CD1c-positive myeloid dendritic cell (primary cell): ENCODE data around the gene SORL1.
"Not testable (repeated sequence)": the region's sequence is repeated elsewhere in the genome, so short reads cannot be mapped to it uniquely, and the experiment has no call there.

ENCODE experiments used
- DNase-seq: peaks from one replicate; pipeline ENCODE4 v3.0.0-alpha.2; 2016; ENCODE audit errors: extremely low spot score

SORL1 gene

DNA sequence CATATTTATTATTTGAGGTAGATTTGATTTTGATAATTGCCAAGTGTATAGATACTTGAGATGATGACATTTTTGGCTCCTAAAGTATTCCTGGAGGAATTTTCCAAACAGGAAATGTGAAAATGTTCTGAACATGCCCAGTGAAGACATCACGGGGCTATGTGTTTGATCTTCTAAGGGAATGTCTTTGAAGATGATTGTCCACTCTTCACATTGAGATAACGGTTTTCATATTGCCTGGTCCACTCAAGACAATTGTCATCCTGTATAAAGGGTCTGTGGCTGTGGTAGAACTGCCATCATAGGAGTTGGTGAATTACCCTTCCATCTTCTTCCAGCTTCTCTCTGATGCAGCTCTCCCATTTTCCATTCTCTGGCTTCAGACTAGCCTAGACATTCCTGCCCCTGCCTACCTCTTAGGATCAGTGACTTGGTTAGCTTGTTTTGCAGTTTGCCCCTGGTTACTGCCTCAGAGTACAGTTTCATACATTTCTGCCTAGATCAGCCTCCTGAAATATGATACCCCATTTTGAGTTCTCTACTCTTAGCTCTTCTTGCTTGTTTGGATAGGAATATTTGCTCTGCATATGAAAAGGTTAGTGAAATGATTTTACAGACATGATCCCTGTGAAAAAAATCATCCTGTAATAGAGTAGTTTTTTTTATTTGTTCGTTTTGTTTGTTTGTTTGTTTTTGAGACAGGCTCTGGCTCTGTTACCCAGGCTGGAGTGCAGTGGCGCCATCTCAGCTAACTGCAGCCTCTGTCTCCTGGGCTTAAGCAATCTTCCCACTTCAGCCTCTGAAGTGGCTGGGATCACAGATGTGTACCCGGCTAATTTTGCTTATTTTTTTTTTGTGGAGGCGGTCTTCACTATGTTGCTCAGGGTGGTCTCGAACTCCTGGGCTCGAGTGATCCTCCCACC is 112.0 kb downstream of the SORL1 start:
- no peak for DNase-seq

GRCh38 chr11:121564948-121565684 is 113.0 kb downstream of the SORL1 start:
- no peak for DNase-seq

DNA sequence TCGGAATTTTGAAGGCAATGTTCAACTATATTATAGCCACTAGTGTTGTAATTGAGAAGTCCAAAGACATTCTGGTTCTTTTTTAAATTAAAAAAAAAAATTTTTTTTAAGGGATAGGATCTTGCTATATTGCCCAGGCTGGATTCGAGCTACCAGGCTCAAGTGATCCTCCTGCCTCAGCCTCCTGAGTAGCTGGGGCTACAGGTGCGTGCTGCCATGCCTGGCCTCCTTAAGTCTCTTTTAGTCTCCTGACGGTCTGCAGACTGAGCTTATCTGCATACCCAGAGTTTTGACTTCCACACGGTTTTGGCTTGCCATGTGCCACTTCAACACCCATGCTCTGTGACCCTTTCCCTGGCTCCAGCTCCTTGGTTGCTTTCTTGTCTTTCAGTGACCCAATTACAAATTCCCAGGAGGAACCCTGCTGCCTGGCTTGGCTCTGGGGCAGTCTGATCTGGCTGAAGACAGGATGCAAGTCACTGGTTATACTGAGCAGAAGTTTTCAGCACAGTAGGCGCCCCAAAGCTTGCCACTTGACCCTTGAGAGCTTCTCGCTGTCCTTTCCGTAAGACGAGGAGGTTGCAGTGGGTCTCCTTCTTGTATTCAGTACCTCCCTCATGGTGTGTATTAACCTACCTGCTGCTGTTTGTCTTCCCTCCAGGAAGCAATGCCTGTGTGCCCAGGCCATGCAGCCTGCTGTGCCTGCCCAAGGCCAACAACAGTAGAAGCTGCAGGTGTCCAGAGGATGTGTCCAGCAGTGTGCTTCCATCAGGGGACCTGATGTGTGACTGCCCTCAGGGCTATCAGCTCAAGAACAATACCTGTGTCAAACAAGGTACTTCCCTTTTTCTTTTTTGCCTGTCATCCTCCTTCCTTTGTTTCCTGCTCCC is 114.4 kb downstream of the SORL1 start:
- DNase-seq, result no peak

- DNase-seq, result no peak
Observed at GRCh38 chr11:121567995-121568394, 115.9 kb downstream of the SORL1 start.

DNA sequence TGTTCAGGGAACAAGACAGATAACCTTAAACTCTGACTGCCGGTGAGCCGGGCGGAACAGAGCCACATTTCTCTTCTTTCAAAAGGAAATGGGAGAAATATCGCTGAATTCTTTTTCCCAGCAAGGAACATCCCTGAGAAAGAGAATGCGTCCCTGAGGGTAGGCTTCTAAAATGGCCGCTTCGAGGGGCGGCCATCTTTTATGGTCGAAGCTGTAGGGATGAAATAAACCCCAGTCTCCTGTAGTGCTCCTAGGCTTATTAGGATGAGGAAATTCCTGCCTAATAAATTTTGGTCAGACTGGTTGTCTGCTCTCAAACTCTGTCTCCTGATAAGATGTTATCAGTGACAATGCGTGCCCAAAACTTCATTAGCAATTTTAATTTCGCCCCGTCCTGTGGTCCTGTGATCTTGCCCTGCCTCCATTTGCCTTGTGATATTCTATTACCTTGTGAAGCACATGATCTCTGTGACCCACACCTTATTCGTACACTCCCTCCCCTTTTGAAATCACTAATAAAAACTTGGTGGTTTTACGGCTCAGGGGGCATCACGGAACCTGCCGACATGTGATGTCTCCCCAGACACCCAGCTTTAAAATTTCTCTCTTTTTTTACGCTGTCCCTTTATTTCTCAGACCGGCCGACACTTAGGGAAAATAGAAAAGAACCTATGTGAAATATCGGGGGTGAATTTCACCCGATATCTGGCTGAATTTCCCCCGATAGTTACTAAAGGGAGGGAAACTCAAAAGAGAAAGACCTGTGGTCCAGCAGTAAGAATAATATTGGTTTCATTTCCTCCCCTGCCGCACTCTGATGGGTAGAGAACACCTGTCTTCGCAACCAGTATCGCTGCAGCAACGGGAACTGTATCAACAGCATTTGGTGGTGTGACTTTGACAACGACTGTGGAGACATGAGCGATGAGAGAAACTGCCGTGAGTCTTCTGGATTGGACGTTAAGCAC is 117.5 kb downstream of the SORL1 start:
- DNase-seq, result not testable (repeated sequence)

GRCh38 chr11:121570453-121570852 is 118.3 kb downstream of the SORL1 start:
- DNase-seq, result no peak

DNA sequence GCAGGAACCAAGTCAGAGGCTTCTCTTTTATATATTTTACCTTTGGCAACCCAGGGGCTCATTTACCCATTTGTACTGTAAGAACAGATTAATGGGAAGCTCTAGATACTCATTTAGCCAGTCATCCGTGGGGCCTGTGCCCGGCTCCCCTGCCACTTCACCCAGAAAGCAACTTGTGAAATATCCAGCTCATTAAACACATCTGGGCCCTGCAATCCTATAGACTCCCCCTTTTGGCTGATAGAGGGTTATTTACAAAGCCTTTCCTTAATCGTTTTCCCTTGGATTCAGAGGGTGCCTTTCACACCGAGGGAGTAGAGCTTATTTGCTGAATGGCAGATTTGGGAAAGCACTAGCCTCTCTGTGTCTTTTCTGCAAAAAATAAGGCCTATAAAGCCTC is 119.4 kb downstream of the SORL1 start:
- DNase-seq, result no peak

DNA sequence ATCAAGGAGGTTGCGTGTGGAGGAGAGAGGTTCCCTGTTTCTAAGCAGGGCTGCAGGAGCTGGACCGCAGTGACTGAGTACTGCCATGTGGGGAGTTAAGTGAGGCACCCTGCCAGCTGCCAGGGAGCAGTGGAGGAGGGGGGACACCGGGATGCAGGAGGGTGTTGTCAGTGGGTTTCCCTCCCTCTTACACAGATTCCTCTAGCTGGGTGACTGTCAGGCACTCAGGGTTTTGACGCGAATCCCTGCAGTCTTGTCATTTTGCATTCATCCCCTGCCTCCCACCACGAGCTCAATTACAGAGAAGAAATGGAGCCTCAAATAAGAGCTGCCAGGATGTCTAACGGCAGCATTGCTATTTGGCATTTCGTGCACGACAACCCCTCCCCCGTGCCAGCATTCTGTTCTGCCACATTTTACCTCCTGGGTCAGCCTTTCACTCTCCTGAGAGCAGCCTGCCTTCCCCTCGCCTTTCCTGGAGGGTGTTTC is 120.5 kb downstream of the SORL1 start:
- DNase-seq, result peak; percentile 33

DNA sequence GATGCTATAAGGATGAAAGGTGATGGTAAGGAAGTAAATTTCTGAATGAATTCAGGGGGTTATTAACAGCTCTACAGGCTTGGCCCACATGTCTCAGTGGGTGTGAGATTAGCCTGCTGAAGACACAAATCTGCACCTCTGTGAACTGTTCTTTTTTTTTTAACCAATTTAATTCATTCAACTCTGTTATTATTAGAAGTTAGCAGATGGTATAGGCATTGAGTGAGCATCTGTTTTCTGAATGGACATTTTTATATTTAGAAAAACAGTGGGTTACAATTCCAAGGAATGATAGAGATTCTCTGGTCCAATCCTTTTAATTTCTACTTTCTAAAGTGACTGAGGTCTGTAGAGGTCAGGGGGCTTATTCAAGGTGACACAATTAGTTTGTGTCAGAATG is 122.7 kb downstream of the SORL1 start:
- DNase-seq, result no peak

GRCh38 chr11:121575250-121575962 is 123.3 kb downstream of the SORL1 start:
- peak; percentile 93 for DNase-seq

DNA sequence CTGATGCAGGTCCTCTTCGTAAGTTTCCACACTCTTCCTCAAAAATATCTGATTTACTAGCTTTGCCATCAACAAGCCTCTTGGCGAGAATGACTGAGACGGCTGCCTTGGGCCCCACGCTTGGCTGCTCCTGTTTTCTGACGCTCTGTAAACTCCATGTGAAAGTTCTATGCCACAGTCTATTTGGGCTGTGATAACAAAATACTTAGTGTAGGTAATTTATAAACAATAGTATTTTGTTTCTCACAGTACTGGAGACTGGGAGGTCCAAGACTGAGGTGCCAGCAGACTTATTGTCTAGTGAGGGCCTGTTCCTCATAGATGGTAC is 123.8 kb downstream of the SORL1 start:
- DNase-seq, result no peak

DNA sequence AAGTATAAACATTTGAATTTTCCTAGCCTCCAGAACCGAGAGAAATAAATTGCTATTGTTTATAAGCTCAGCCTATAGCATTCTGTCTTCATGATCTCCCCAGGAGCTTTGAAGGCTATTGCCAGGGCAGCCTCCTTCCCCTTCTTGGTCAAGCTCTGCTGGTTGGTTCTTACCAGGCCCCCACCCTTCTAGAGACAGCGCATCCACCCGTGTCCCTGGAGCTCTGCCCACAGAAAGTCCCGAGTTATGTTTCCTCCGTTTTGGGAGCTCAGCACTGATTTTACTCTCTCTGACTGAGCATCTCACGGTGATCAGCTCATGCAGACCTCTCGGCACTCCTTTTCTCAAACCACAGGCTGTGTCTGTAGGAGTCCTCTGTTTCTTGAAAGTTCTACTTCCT is 124.4 kb downstream of the SORL1 start:
- peak; percentile 27 for DNase-seq

DNA sequence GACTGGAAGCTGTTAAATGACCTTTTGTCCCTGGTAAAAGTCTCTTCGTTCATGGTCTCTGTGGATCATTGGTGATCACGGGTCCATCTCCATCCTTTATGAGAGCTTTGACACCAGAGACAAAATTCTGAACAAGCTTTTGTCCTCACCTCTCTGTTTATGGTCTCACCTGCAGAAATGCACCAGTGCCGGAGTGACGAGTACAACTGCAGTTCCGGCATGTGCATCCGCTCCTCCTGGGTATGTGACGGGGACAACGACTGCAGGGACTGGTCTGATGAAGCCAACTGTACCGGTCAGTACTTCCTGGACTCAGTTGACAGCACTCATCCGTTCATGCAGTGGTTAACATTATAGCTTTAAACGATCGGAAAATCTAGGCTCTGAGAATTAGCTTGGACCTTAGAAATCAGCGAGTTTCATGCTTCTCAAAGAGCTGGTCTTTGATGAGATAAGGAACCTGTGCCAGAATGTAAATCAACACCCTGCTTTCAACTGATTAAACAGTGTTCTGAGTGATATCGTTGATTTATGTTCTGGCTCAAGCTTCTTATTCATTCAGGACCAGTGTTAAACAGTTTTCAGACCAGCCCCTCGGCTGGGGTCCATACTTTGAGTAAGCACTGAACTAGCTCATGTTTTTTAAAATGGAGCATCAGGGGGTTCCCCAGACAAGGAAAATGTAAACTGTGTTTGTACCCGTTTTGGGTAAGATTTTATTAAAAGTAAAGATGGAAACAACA is 125.2 kb downstream of the SORL1 start:
- no peak for DNase-seq

DNA sequence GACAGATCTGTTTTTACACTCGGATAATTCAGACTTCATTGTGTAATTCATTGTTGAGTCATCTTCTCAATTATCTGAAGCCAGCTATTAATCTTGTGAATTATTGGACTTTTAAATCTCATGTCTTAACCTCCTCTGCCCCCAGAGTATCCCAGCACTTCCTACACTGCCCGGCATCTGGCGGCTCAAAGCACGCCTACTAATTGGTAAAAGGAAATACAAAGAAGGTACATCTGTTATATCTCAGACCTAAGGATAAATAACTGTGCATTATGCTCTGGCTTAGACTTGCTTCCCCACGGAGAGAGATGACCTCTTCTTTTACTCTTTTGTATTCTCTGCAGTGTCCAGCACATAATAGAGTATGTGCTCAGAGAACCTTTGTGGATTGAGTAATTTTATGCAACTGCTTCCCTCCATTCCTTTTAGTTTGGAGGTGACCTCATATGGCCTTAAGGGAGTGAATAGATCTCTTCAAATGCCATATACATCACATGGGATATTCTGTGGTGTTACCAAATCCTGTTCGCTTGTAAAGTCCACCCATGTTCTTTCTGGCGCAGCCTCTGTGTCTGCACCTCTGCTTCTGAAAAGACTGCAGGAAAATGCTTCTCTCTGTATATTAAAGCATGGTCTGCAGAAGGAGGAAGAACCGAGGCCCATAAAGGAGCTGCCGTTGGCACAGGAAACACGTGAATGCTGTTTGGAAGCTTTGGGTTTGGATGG is 126.3 kb downstream of the SORL1 start:
- peak; percentile 63 for DNase-seq

GRCh38 chr11:121580154-121580553 is 128.0 kb downstream of the SORL1 start:
- DNase-seq, result no peak

- DNase-seq, result no peak
Observed at GRCh38 chr11:121581607-121582006, 129.5 kb downstream of the SORL1 start.

DNA sequence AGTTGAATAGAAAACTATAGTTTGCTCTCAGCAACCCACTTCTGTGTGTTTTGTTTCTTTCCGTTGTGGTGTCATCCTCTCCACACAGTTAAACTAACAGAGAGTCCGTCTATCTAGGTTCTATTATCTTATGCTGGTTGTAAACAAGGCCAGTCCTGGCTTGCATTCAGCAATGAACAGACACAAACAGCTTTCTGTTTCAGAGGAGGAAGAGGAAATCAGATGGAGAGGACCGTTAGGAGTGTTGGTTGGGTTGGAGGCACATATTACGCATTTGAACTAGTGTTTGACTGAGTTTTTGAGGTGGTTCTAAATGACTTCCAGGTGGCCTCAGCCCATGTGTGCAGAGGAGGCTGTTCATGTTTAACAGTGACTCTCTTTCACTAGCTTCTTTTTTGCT is 130.2 kb downstream of the SORL1 start:
- DNase-seq, result no peak

DNA sequence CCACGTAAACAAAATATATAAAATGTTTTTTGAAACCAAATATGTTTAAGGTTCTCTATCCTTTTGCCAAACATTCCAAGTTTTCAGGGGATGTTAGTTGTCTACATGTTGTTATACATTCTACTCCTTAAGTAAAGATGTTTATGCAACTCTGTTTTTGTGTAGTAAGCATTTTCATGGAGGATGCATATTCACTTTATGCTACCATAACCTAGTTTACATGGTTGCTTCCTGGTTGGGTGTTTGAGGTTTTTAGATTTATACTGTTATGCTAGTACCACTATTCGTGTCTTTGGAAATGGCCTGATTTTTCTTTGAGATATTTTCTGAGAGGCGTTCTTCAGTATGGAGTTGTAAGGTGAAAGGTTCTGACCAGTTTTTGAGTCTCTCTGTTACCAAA is 131.7 kb downstream of the SORL1 start:
- DNase-seq, result no peak

- no peak for DNase-seq
Observed at GRCh38 chr11:121586750-121587149, 134.6 kb downstream of the SORL1 start.
